ENCODE measurements around the gene LTB4R2. TPM values are rescaled to one million over a fixed set of nuclear protein-coding genes. Genes with fewer than 3 reads are reported as not detected.
A peak's percentile ranks its signal among the peaks of the same experiment; 100 is the strongest.

LTB4R2 gene
- total RNA-seq, 2 experiments from 2014 or later = 12.6 to 18.8 TPM

DNA sequence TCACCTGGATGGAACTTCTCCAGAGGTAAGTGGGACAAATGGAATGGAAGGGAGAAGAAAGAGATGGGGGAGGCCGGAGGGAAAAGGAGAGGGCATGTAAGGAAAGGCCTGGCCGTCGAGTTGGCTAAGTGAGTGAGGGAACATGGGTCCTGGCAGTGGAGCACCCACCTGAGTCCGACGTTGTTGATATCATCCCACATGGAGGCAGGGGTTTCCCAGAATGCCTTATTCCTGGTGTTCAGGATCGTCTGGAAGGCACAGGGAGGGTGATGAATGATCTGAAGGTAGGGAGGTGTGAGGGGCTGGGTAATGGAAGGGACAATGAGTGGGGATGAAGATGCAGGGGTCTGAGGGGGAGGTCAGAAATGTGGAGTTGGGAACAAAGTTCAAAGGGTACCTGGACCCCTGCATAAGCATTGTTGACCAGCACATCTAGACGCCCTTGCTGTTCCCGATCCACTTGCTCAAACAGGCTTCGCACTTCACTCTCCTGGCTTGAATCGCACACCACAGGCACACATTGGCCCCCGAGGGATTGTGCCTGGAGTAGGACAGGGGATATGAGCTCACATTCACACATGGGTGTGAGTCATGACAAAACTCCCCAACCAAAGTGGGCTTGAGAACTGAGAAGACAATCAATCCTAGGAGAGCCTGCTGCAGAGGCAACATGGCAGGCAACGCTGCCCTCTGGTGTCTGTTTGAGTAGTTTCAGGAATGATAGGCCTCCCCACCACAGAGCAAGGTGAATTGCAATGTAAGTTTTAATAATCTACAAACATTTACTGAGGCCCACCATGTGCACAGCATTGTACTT, 13.4 kb upstream of the LTB4R2 start:
- H3K4me1 Mint-ChIP-seq = peaks cover 51% of the 10 kb centered on the region
- no peaks in the 10 kb centered on the region for H3K9me3 Mint-ChIP-seq (ENCODE audit: low read depth)
- peaks cover 27% of the 10 kb centered on the region for H3K36me3 Mint-ChIP-seq
- CTCF ChIA-PET = interaction anchor here (0.6 to 20.8 kb wide), 19 partner anchors 13 to 188 kb away, joined by 3 to 541 read pairs (median 6); partner anchors contain the start of genes CHMP4A, CIDEB, EMC9 and GMPR2
- peak overlapping the region; percentile 81 for H3K27ac Mint-ChIP-seq
- ATAC-seq (peak; percentile 55), DNase-seq (peak; percentile 81)
- H3K4me3 Mint-ChIP-seq = no peak overlapping the region
- no peaks in the 10 kb centered on the region for H3K27me3 Mint-ChIP-seq

DNA sequence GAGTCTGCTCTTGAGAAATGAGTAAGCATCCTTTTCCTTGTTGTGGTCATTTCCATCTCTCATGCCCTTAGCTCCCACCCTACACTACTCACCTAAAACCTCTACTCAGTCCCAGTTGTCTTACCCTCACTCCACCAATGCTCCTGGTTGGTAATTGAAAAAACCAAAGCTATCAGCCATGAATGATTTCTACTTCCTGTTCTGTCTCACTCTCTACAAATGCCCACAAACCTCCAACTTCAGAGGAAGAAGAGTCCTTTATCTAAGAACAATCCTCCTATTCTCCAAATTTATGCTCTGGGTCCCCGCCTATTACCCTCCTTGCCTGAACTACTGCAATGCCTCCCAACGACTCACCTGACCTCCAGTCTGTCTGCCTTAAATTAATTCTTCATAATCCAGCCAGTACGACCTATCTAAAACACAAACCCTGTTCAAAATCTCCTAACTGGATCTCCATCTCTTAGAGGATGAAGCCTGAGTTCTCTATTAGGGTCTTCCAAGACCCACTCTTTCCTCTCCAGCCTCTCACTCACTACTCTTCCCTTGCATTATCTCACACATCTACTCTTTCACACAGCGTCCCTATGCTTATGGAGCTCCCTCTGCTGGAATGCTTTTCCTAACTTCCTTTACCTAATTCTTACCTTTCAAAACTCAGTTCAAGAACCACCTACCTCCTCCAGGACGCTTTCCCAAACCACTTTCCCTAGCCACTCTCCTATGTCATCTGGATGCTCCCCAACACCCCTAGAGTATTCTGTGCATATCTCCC, 12.6 kb upstream of the LTB4R2 start:
- no peaks in the 10 kb centered on the region for H3K27me3 Mint-ChIP-seq
- H3K36me3 Mint-ChIP-seq = peaks cover 22% of the 10 kb centered on the region

DNA sequence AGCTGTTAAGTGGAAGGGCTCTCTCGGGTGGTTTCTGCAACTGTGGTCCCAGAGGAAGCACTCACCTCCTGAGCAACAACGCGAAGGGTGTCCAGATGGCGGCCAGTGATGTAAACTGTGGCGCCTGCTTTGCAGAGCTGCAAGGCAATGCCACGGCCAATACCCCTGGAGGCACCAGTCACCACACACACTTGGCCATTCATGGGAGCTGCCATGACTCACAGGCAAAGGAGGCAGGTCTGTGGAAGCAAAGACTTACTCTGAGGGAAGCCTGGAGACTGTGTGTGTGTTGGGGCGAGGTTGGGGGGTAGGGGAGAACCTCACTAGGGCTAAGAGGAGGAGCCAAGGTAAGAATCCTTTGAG, 11.1 kb upstream of the LTB4R2 start:
- DNase-seq (no peak), ATAC-seq (peak; percentile 4)
- CTCF ChIA-PET = interaction anchor here (1.2 to 20.8 kb wide), 10 partner anchors 9 to 241 kb away, joined by 3 to 541 read pairs (median 30); partner anchors contain the start of genes CHMP4A, CIDEB, EMC9 and GMPR2
- Mint-ChIP-seq H3K4me3 (peak overlapping the region; percentile 86), H3K27ac (peak overlapping the region; percentile 89), H3K36me3 (peaks cover 26% of the 10 kb centered on the region), H3K4me1 (peaks cover 55% of the 10 kb centered on the region), H3K27me3 (no peaks in the 10 kb centered on the region), H3K9me3 (ENCODE audit: low read depth) (no peaks in the 10 kb centered on the region)

More for the DNA sequence above, 12.6 kb upstream of the LTB4R2 start:
- ATAC-seq = peak; percentile 6
- peak overlapping the region; percentile 81 for H3K27ac Mint-ChIP-seq
- peak overlapping the region; percentile 12 for H3K4me3 Mint-ChIP-seq
- CTCF ChIA-PET = interaction anchor here (1.0 to 20.8 kb wide), 18 partner anchors 12 to 188 kb away, joined by 3 to 541 read pairs (median 6); partner anchors contain the start of genes CHMP4A, CIDEB, EMC9 and GMPR2
- DNase-seq = no peak
- no peaks in the 10 kb centered on the region for H3K9me3 Mint-ChIP-seq (ENCODE audit: low read depth)
- peaks cover 55% of the 10 kb centered on the region for H3K4me1 Mint-ChIP-seq

DNA sequence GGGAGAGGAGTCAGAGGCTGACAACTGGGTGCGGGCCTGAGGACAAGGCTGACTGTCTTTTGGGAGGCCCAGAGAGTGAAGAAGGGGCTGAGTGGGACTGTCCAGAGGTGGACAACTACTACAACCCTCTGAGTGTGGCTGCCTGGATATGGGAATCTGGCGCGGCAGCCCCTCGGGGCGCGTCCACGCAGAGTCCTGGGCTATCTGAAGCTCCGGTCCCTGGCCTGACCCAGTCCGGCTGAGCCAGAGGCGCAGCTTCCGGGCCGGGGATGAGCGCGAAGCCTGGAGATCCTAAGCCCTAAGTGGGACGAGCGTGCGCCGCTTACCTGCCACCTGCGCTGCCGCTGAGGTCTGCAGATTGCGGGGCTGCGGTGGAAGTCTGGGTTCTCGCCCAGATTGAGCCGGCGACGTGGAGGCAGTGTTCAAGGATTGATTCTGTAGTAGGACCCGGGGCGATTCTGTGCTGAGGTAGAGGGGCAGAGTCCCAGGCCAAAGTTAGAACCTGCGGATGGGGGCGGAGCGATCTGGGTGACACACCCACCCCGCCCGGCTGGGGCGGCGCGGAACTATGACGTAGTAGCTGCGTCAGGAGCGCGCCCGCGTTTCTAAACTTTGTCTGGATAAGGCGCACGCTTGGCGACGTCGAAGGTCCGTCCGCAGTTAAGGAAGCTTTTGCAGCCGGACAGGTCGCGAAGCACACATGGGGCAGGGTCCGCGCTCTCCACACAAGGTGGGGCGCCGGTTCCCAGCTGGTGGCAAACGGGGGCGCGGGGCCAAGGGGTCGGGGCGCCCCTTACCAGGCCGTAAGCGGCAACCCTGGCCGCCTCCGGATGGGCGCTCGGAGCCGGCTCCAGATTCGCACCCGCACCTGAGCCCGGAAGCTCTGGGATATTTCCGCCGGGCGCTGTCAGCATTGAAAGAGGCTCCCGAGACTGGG, 10.4 kb upstream of the LTB4R2 start, which contains the start of the genes DHRS1 and NOP9:
DHRS1 (minus strand) TSS at position 526 of the 937 bp plus-strand sequence. CDS start 674 bp downstream, outside the sequence.
NOP9 (plus strand) TSS at position 596 of the 937 bp plus-strand sequence; CDS start at position 701, 105 bp downstream.
- Mint-ChIP-seq H3K27ac (peak within 1 kb of the TSS; percentile 89), H3K4me3 (peak within 1 kb of the TSS; percentile 86), H3K36me3 (peaks cover 30% of the 10 kb centered on the region), H3K9me3 (ENCODE audit: low read depth) (no peaks in the 10 kb centered on the region), H3K4me1 (peaks cover 55% of the 10 kb centered on the region), H3K27me3 (no peaks in the 10 kb centered on the region)
- CTCF ChIA-PET = interaction anchor here (1.0 to 20.8 kb wide), 11 partner anchors 10 to 241 kb away, joined by 3 to 541 read pairs (median 20); partner anchors contain the start of genes CHMP4A, CIDEB, GMPR2 and LTB4R
- ATAC-seq = peak; percentile 87
- peak; percentile 93 for DNase-seq

DNA sequence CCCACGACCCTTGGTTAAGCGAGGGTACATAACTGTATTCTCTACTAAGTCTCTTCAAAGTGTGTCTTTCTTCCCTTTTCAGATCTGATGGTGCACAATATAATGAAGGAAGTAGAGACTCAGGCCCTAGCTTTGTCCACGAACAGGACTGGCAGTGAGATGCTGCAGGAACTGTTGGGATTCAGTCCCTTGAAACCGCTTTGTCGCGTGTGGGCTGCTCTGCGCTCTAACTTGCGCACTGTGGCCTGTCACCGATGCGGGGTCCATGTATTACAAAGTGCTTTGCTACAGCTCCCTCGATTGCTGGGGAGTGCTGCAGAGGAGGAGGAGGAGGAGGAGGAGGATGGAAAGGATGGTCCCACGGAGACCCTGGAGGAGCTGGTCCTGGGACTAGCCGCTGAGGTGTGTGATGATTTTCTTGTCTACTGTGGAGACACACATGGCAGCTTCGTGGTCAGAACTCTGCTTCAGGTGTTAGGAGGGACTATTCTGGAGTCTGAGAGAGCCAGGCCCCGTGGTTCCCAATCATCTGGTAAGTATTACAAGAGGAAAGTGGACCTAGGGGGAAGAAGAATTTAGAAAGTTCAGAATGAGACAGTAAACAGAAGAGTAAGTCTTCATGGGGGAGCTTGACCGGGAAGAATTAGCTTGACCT, 9.5 kb upstream of the LTB4R2 start:
- peaks cover 54% of the 10 kb centered on the region for H3K4me1 Mint-ChIP-seq
- peak overlapping the region; percentile 86 for H3K4me3 Mint-ChIP-seq
- H3K27ac Mint-ChIP-seq = peak overlapping the region; percentile 89

DNA sequence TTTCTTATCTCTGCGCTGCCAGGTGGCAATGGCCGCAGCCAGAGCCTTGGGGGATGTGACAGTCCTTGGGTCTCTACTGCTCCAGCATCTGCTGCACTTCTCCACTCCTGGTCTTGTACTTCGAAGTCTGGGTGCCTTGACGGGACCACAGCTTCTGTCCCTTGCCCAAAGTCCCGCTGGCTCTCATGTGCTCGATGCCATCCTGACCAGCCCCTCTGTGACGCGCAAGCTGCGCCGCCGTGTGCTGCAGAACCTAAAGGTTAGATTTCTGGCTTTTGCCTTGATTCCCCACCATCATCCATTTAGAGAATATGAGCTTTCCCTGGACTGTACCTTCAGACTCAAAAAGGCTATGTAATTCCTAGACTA, 5.9 kb upstream of the LTB4R2 start:
- no peaks in the 10 kb centered on the region for H3K27me3 Mint-ChIP-seq
- ATAC-seq (no peak), DNase-seq (no peak)
- peaks cover 37% of the 10 kb centered on the region for H3K4me1 Mint-ChIP-seq
- H3K27ac Mint-ChIP-seq = no peak overlapping the region
- H3K9me3 Mint-ChIP-seq (ENCODE audit: low read depth) = no peaks in the 10 kb centered on the region
- CTCF ChIA-PET = interaction anchor here (0.9 to 20.8 kb wide), 3 partner anchors 6 to 61 kb away, joined by 3 to 541 read pairs (median 169); partner anchors contain the start of genes CIDEB, GMPR2, LTB4R and LTB4R2
- H3K36me3 Mint-ChIP-seq = peaks cover 42% of the 10 kb centered on the region
- no peak overlapping the region for H3K4me3 Mint-ChIP-seq

More for the DNA sequence above, 9.5 kb upstream of the LTB4R2 start:
- Mint-ChIP-seq H3K36me3 (peaks cover 37% of the 10 kb centered on the region), H3K9me3 (ENCODE audit: low read depth) (no peaks in the 10 kb centered on the region), H3K27me3 (no peaks in the 10 kb centered on the region)
- DNase-seq = no peak
- no peak for ATAC-seq
- CTCF ChIA-PET = interaction anchor here (1.0 to 20.8 kb wide), 11 partner anchors 9 to 242 kb away, joined by 3 to 541 read pairs (median 20); partner anchors contain the start of genes CHMP4A, CIDEB, GMPR2 and LTB4R

DNA sequence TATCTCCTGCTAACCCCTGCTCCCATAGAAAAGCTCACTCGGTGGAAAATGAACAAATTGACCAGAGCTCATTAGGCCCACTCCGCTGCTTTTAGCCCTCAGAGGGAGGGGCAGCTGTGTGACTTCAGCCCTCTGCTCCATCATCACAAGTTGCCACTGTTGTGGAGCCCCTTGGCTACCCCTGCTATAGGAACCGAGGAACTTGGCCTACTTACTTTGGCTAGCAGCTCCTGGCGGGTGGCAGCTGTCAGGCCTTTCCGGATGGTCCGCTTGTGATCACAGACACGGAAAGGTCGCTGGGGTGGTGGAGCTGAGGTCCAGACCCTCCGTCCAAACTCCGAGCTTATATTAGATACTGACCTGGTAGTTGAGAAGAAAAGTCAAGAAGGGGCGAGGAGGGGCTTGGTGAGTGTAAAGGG, 2.8 kb upstream of the LTB4R2 start:
- H3K4me1 Mint-ChIP-seq = peaks cover 36% of the 10 kb centered on the region
- CTCF ChIA-PET = interaction anchor here (0.6 to 20.8 kb wide), 17 partner anchors 8 to 214 kb away, joined by 3 to 541 read pairs (median 20); partner anchors contain the start of genes ADCY4, CBLN3, DHRS1 and GMPR2
- peaks cover 45% of the 10 kb centered on the region for H3K36me3 Mint-ChIP-seq
- no peaks in the 10 kb centered on the region for H3K9me3 Mint-ChIP-seq (ENCODE audit: low read depth)
- no peak overlapping the region for H3K4me3 Mint-ChIP-seq
- peak overlapping the region; percentile 67 for H3K27ac Mint-ChIP-seq
- no peak for DNase-seq
- no peak for ATAC-seq
- H3K27me3 Mint-ChIP-seq = no peaks in the 10 kb centered on the region

DNA sequence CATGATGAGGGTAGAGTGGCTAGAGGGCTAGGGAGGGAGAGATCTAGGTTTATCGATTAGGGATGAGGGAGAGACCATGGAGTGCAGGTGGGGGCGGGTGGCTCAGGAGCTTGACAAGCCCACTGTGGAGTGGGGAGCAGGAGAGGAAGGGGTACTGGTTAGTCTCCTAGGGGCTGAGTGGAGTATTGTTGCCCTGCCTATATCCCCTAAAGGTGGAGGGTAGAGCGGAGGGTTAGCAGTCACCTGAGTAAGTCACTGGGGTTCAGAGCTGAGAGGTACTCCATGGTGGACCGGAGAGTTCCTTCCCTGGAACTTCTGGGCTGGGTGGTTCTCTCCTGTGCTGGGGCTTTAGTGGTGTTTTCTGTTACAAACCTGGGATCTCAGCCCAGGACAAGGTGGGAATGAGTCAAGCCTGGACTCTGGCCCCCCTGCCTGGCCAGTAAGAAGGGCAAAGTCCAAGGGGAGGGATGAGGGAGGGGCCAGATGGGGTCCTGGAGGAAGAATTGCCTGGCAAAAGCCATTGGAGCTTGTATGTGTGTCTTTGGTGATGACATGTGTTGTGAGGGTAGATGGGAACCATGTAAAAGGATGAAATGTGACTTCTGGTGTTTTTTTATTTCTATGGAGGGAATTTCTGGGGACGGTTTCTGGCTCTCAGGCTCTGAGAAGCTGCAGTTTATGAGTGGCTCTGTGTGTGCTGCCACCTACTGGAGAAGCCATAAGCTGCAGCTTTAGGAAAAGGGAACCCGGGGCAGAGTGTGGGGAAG, 2.2 kb upstream of the LTB4R2 start, which contains the start of gene CIDEB:
CIDEB (minus strand) TSS at position 403 of the 767 bp plus-strand sequence; CDS start at position 284, 119 bp downstream.
- Mint-ChIP-seq H3K27me3 (no peaks in the 10 kb centered on the region), H3K9me3 (ENCODE audit: low read depth) (no peaks in the 10 kb centered on the region), H3K4me3 (no peak within 1 kb of the TSS), H3K27ac (peak within 1 kb of the TSS; percentile 67), H3K4me1 (peaks cover 42% of the 10 kb centered on the region), H3K36me3 (peaks cover 41% of the 10 kb centered on the region)
- DNase-seq (peak; percentile 76), ATAC-seq (no peak)
- CTCF ChIA-PET = interaction anchor here (0.6 to 20.8 kb wide), 34 partner anchors 9 to 249 kb away, joined by 3 to 541 read pairs (median 6); partner anchors contain the start of genes ADCY4, CBLN3, CHMP4A and DHRS1

DNA sequence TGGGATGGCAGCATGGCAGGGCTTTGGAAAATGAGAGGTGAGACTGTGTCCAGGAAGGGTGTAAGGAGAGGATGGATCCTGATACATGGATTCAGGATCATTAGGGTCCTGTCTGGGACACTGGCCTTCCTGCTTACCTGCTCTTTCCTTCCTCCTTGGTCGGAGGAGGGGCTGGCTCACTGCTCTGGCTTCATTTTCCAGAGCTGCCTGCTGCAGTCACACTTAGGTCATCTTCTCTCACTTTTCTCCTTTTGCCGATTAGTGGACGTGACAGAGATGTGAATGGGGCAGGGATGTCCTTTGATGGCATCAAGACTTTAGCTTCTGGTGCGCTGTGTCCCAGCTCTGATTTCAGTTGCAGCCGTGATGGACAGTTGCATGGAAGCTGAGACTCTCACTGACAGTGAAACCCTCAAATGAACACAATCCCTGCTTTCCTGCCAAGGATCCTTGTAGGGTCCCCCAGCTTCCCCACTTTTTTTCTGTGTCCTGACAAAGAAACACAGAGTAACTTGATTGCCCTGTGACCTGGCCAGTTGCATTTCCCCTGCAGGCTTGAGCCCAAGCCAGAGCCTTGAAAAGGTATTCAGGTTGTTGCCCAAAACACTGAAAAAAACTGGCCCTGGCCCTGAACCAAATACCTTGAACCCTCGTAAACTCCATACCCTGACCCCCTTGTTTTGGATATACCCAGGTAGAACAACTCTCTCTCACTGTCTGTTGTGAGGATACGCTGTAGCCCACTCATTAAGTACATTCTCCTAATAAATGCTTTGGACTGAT, 1.4 kb upstream of the LTB4R2 start:
- Mint-ChIP-seq H3K27ac (no peak overlapping the region), H3K36me3 (peaks cover 37% of the 10 kb centered on the region), H3K4me1 (peaks cover 50% of the 10 kb centered on the region), H3K9me3 (ENCODE audit: low read depth) (no peaks in the 10 kb centered on the region), H3K4me3 (no peak overlapping the region), H3K27me3 (no peaks in the 10 kb centered on the region)
- CTCF ChIA-PET = interaction anchor here (0.7 to 20.8 kb wide), 32 partner anchors 9 to 250 kb away, joined by 3 to 541 read pairs (median 6); partner anchors contain the start of genes ADCY4, CBLN3, CHMP4A and DHRS1
- DNase-seq = no peak
- ATAC-seq = no peak

DNA sequence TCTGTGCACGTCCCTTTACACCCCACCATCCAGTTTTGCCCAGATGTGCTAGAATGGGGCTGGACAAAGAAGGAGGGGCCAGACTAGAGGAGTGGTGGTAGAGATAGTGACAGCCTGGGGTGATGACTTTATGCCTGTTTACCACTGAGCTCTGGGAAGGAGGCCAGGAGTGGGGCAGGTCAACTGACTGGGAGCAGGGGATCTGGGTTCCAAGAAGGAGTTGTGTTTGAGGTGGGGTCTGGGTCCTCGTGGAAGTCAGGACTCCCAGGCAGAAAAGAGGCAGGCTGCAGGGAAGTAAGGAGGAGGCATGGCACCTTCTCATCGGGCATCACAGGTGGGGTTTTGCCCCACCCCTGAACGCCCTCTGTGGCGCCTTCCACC, 315 bp downstream of the LTB4R2 start:
- no peak for DNase-seq
- no peaks in the 10 kb centered on the region for H3K27me3 Mint-ChIP-seq
- H3K36me3 Mint-ChIP-seq = peaks cover 34% of the 10 kb centered on the region
- CTCF ChIA-PET = interaction anchor here (0.7 to 20.8 kb wide), 17 partner anchors 11 to 195 kb away, joined by 3 to 541 read pairs (median 12); partner anchors contain the start of genes ADCY4, CBLN3, CHMP4A and DCAF11
- peak overlapping the region; percentile 80 for H3K27ac Mint-ChIP-seq
- peak overlapping the region; percentile 75 for H3K4me3 Mint-ChIP-seq
- peaks cover 67% of the 10 kb centered on the region for H3K4me1 Mint-ChIP-seq
- no peaks in the 10 kb centered on the region for H3K9me3 Mint-ChIP-seq (ENCODE audit: low read depth)
- ATAC-seq = no peak
